Small intestine (tissue), 16 donors: ENCODE measurements around the gene PCA3. TPM values are rescaled to one million over a fixed set of nuclear protein-coding genes. Genes with fewer than 3 reads are reported as not detected.

Experiments used
- DNase-seq, 2 donors: peaks; one replicate each; pipeline versions ENCODE4 v3.0.0 to v3.0.0-alpha.2; 2013
- FAIRE-seq: peaks from 2 replicates; lab custom pipeline; 2012; peaks lifted over from hg19 to GRCh38; lab: Jason Lieb, UNC
- H3K27ac ChIP-seq, 3 donors: one replicate each; pipeline ENCODE4 v1.5.1; 2013; ENCODE audit warnings: low read length in 2 of 3, mild to moderate bottlenecking in 2 of 3, control low read depth in 1 of 3, inconsistent platforms in 1 of 3, low read depth in 1 of 3, moderate library complexity in 1 of 3
- H3K27me3 ChIP-seq, 3 donors: one replicate each; pipeline ENCODE4 v1.6.1; 2013; ENCODE audit warnings: low read length in 3 of 3, inconsistent platforms in 1 of 3; ENCODE audit not compliant: control insufficient read depth in 3 of 3, insufficient read depth in 3 of 3
- H3K36me3 ChIP-seq, 3 donors: one replicate each; pipeline ENCODE4 v1.6.1; 2013; ENCODE audit warnings: low read length in 3 of 3, inconsistent platforms in 1 of 3, low read depth in 1 of 3, mild to moderate bottlenecking in 1 of 3, moderate library complexity in 1 of 3; ENCODE audit not compliant: control insufficient read depth in 3 of 3, insufficient read depth in 2 of 3
- H3K4me1 ChIP-seq, 3 donors: one replicate each; pipeline ENCODE4 v1.6.1; 2013; ENCODE audit warnings: low read length in 2 of 3, inconsistent platforms in 1 of 3, low read depth in 1 of 3, mild to moderate bottlenecking in 1 of 3, moderate library complexity in 1 of 3; ENCODE audit not compliant: control insufficient read depth in 3 of 3, insufficient read depth in 2 of 3
- H3K4me3 ChIP-seq, 3 donors: one replicate each; pipeline ENCODE4 v1.5.1; 2013; ENCODE audit warnings: low read length in 3 of 3, control low read depth in 1 of 3, inconsistent platforms in 1 of 3, low read depth in 1 of 3, mild to moderate bottlenecking in 1 of 3, moderate library complexity in 1 of 3
- H3K9me3 ChIP-seq, 2 donors: one replicate each; pipeline ENCODE4 v1.6.1; 2013; ENCODE audit warnings: low read depth in 1 of 2, low read length in 1 of 2; ENCODE audit not compliant: control insufficient read depth in 2 of 2, insufficient read depth in 1 of 2
- WGBS, 3 donors: extraction: QIAGEN DNeasy Blood & Tissue Kit; methylation state at CpG; one replicate each; pipeline ENCODE4 v1.1.7; 2013; 5-methylcytosine and 5-hydroxymethylcytosine counted together
- long read RNA-seq, 10 donors: transcript quantifications; one replicate each; lab custom pipeline, GENCODE V29; 2026
- polyA plus RNA-seq, 4 donors: library from polyadenylated mRNA; stranded (reverse) in 3 of 4; unstranded in 1 of 4; fragments of 200-250 nt in 3 of 4; fragments of 120-200 nt in 1 of 4; gene quantifications; one replicate each; pipeline versions ENCODE4 v1.2.1 to v1.2.3, GENCODE V29; 2013
- donor health status: healthy with polysubstance abuse.
- donor health status: control.
- donor health status: control.
- donor health status: Bipolar disorder and iron deficiency.
- donor health status: healthy.

The PCA3 gene
- polyA plus RNA-seq, result under 1 TPM in 2 of 4 donors, not detected in 2; 0.28 to 0.86 TPM
- long read RNA-seq, donor 1, result 0 reads
- long read RNA-seq, donor 2, result 0 reads
- long read RNA-seq, donor 3, result 0 reads
- long read RNA-seq, donor 4, result 0 reads
- long read RNA-seq, donor 5, result 0 reads
- long read RNA-seq, donor 6, result 0 reads
- long read RNA-seq, donor 7, result 0 reads
- long read RNA-seq, donor 8, result 0 reads
- long read RNA-seq, donor 9, result 0 reads
- long read RNA-seq, donor 10, result 0 reads

- Histone ChIP-seq H3K27ac (no peak within 1 kb of the TSS), H3K4me3 (no peak within 1 kb of the TSS), H3K36me3 (no peaks in the 10 kb centered on the region), H3K9me3 (no peaks in the 10 kb centered on the region), H3K27me3 (no peaks in the 10 kb centered on the region), H3K4me1 (no peaks in the 10 kb centered on the region)
- DNase-seq (no peak), FAIRE-seq (no peak)
- WGBS, 3 donors, result 95 to 97% (median 95%) methylated on average over 4 of the region's 4 CpGs
Observed at GRCh38 chr9:76764138-76764537, at the start of gene PCA3. PCA3 (plus strand) TSS chr9:76764438.

- Histone ChIP-seq H3K4me1 (peaks cover 0 to 9% (median 0%) of the 10 kb centered on the region in 3 donors), H3K36me3 (no peaks in the 10 kb centered on the region), H3K9me3 (no peaks in the 10 kb centered on the region), H3K27me3 (peaks cover 0 to 2% (median 0%) of the 10 kb centered on the region in 3 donors), H3K27ac (no peak overlapping the region), H3K4me3 (no peak overlapping the region)
- DNase-seq (peak in 1 of 2 donors; percentile 79), FAIRE-seq (no peak)
- 54 to 64% (median 64%) methylated on average over 7 of the region's 7 CpGs for WGBS, 3 donors
Observed at GRCh38 chr9:76716085-76716672, 48.1 kb upstream of the PCA3 start.

GRCh38 chr9:76717176-76717575 lies 47.1 kb upstream of the PCA3 start:
- 43 to 75% (median 63%) methylated on average over 5 of the region's 5 CpGs for WGBS, 3 donors
- peaks cover 0 to 9% (median 0%) of the 10 kb centered on the region in 3 donors for H3K4me1 ChIP-seq
- H3K27me3 ChIP-seq, result peaks cover 0 to 2% (median 0%) of the 10 kb centered on the region in 3 donors
- no peaks in the 10 kb centered on the region for H3K9me3 ChIP-seq
- no peak overlapping the region for H3K4me3 ChIP-seq
- H3K36me3 ChIP-seq, result no peaks in the 10 kb centered on the region
- DNase-seq (peak in 1 of 2 donors; percentile 15), FAIRE-seq (no peak)
- H3K27ac ChIP-seq, result no peak overlapping the region

- Histone ChIP-seq H3K4me3 (no peak overlapping the region), H3K9me3 (no peaks in the 10 kb centered on the region), H3K4me1 (peaks cover 0 to 9% (median 0%) of the 10 kb centered on the region in 3 donors), H3K27ac (no peak overlapping the region), H3K27me3 (peaks cover 0 to 2% (median 0%) of the 10 kb centered on the region in 3 donors), H3K36me3 (no peaks in the 10 kb centered on the region)
- FAIRE-seq (no peak), DNase-seq (no peak)
- 32 to 44% (median 41%) methylated on average over 5 of the region's 5 CpGs for WGBS, 3 donors
Observed at GRCh38 chr9:76717613-76718012, 46.6 kb upstream of the PCA3 start.

GRCh38 chr9:76718166-76718565 lies 46.1 kb upstream of the PCA3 start:
- 72 to 76% (median 72%) methylated on average over 4 of the region's 4 CpGs for WGBS, 3 donors
- Histone ChIP-seq H3K4me3 (no peak overlapping the region), H3K9me3 (no peaks in the 10 kb centered on the region), H3K4me1 (peaks cover 0 to 9% (median 0%) of the 10 kb centered on the region in 3 donors), H3K36me3 (no peaks in the 10 kb centered on the region), H3K27me3 (peaks cover 0 to 2% (median 0%) of the 10 kb centered on the region in 3 donors), H3K27ac (no peak overlapping the region)
- no peak for FAIRE-seq
- DNase-seq, result no peak

- Histone ChIP-seq H3K27ac (no peak overlapping the region), H3K4me3 (no peak overlapping the region), H3K9me3 (no peaks in the 10 kb centered on the region), H3K4me1 (peaks cover 0 to 9% (median 0%) of the 10 kb centered on the region in 3 donors), H3K36me3 (no peaks in the 10 kb centered on the region), H3K27me3 (peaks cover 0 to 3% (median 0%) of the 10 kb centered on the region in 3 donors)
- FAIRE-seq, result no peak
- no peak for DNase-seq
- WGBS, 3 donors, result 52 to 61% (median 57%) methylated on average over 3 of the region's 3 CpGs
Observed at GRCh38 chr9:76720245-76720644, 44.0 kb upstream of the PCA3 start.

- Histone ChIP-seq H3K27me3 (peaks cover 0 to 3% (median 0%) of the 10 kb centered on the region in 3 donors), H3K9me3 (no peaks in the 10 kb centered on the region), H3K4me3 (no peak overlapping the region), H3K27ac (no peak overlapping the region), H3K4me1 (no peaks in the 10 kb centered on the region), H3K36me3 (no peaks in the 10 kb centered on the region)
- FAIRE-seq (no peak), DNase-seq (no peak)
- 48 to 73% (median 58%) methylated on average over 4 of the region's 4 CpGs for WGBS, 3 donors
Observed at GRCh38 chr9:76725011-76725546, 39.2 kb upstream of the PCA3 start.

- no peak overlapping the region for H3K4me3 ChIP-seq
- H3K9me3 ChIP-seq, result no peaks in the 10 kb centered on the region
- 59 to 76% (median 75%) methylated on average over 6 of the region's 6 CpGs for WGBS, 3 donors
- DNase-seq (no peak), FAIRE-seq (no peak)
- H3K27ac ChIP-seq, result no peak overlapping the region
- H3K36me3 ChIP-seq, result no peaks in the 10 kb centered on the region
- H3K4me1 ChIP-seq, result no peaks in the 10 kb centered on the region
- peaks cover 0 to 3% (median 0%) of the 10 kb centered on the region in 3 donors for H3K27me3 ChIP-seq
Observed at GRCh38 chr9:76725885-76726284, 38.4 kb upstream of the PCA3 start.
